ENCODE results near the gene RWDD3. TPM values are rescaled to one million over a fixed set of nuclear protein-coding genes. Genes with fewer than 3 reads are reported as not detected.

Gene RWDD3
- total and polyA plus RNA-seq, 2 of the 13 experiments (the other 11 are each of a cell fraction or from before 2014, with no cell fraction given): 18.3 to 21.2 TPM

DNA sequence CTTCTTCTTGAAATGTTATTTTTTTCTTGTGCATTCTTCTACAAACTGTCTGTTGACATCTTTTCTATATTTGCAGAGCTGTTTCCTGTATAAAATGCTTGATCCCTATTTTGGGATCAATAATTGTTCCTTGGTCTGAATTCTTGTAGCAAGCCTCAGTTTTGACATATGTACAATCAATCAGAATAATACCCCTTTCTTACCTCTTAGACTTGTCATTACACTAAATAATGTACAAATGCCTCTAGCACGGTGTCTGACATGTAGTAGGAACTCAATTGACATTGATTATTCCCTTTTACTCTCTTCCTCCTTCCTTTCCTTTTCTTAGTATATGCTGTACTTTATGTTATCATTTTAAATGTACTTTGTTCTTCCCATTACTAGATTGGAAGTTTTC is 25.2 kb downstream of the RWDD3 start:
- H3K4me3 ChIP-seq (replicated peaks in 1 of 3; ENCODE audit: insufficient read depth in 1 of 3, low read depth in 2 of 3, low read length in 3 of 3): no peak overlapping the region
- no peak overlapping the region for H3K27ac ChIP-seq (ENCODE audit: extremely low read length, insufficient read depth, low read length)
- H3K79me2 ChIP-seq (ENCODE audit: insufficient read depth, low read length): no peaks in the 10 kb centered on the region
- no peak for DNase-seq (ENCODE audit: low spot score)
- no peaks in the 10 kb centered on the region for H3K27me3 ChIP-seq (ENCODE audit: control insufficient read depth in 1 of 2, insufficient read depth in 2 of 2, low read length in 2 of 2)
- intact Hi-C loops (cut with micrococcal nuclease; ENCODE audit: unreplicated experiment): no loop called here
- POLR2A ChIA-PET: no interaction called here
- no peak for ATAC-seq
- no peak overlapping the region for H2AFZ ChIP-seq (ENCODE audit: low read length)
- in situ Hi-C loops (cut with HindIII; ENCODE audit: extremely low pct_ligation_motif_present, low pct_unique_long_range_greater_than_20kb): no loop called here
- TF ChIP-seq RXRA (CRISPR knock-in tag; IDR thresholded peaks at IDR 0.05) (no peak), ZNF24 (IDR thresholded peaks at IDR 0.05) (no peak), ELF1 (CRISPR knock-in tag; IDR thresholded peaks at IDR 0.05) (no peak), ZSCAN21 (CRISPR knock-in tag; IDR thresholded peaks at IDR 0.05; ENCODE audit: borderline replicate concordance) (no peak)
- BruUV-seq (replicated peaks): no TSS peak
- H3K9me3 ChIP-seq (ENCODE audit: low read length): no peaks in the 10 kb centered on the region
- FAIRE-seq: no peak
- no peaks in the 10 kb centered on the region for H4K20me1 ChIP-seq (ENCODE audit: insufficient read depth, low read length)
- WGBS (ENCODE audit: low lambda C conversion rate): 0% methylated on average over 1 of the region's 1 CpG
- no peaks in the 10 kb centered on the region for H3K36me3 ChIP-seq (replicated peaks in 1 of 2; ENCODE audit: control insufficient read depth in 1 of 2, insufficient read depth in 2 of 2, low read length in 2 of 2)
- peaks cover 11% of the 10 kb centered on the region for H3K4me1 ChIP-seq (ENCODE audit: insufficient read depth, low read length)
- no peak overlapping the region for H3K9ac ChIP-seq (ENCODE audit: insufficient read depth, low read depth, low read length)
- CTCF ChIA-PET (ENCODE audit: low intra/inter-chr PET ratio, low total read pairs): no interaction called here
- no peak overlapping the region for H3K4me2 ChIP-seq (ENCODE audit: low read depth, low read length)

DNA sequence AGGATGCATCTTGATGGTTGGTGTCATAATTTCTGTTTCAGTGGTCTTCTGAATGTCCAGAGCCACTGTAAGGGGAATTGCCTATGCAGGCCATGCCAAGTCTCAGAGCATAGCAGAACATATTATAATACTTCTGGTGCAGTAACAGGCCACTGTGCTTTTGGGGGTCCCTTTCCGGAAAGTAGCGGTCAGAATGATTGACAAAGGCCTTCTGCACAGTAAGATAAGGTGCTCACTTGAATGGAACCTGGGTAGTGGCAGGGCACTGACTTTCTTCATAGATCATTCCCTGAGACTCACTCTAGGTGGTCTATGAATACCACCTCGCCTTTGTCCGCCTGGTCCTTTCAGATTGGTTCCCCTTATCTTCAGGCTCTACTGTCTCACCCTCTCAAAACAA is 28.9 kb downstream of the RWDD3 start:
- CTCF ChIA-PET (ENCODE audit: low intra/inter-chr PET ratio, low total read pairs): no interaction called here
- H3K4me1 ChIP-seq (ENCODE audit: insufficient read depth, low read length): peaks cover 3% of the 10 kb centered on the region
- DNase-seq (ENCODE audit: low spot score): no peak
- no peak overlapping the region for H3K4me2 ChIP-seq (ENCODE audit: low read depth, low read length)
- H3K27ac ChIP-seq (ENCODE audit: extremely low read length, insufficient read depth, low read length): no peak overlapping the region
- no peak overlapping the region for H3K4me3 ChIP-seq (replicated peaks in 1 of 3; ENCODE audit: insufficient read depth in 1 of 3, low read depth in 2 of 3, low read length in 3 of 3)
- no peaks in the 10 kb centered on the region for H4K20me1 ChIP-seq (ENCODE audit: insufficient read depth, low read length)
- in situ Hi-C loops (cut with HindIII; ENCODE audit: extremely low pct_ligation_motif_present, low pct_unique_long_range_greater_than_20kb) (no loop called here), intact Hi-C loops (cut with micrococcal nuclease; ENCODE audit: unreplicated experiment) (no loop called here)
- WGBS (ENCODE audit: low lambda C conversion rate): 59% methylated on average over 2 of the region's 4 CpGs
- no peaks in the 10 kb centered on the region for H3K9me3 ChIP-seq (ENCODE audit: low read length)
- H2AFZ ChIP-seq (ENCODE audit: low read length): no peak overlapping the region
- H3K9ac ChIP-seq (ENCODE audit: insufficient read depth, low read depth, low read length): no peak overlapping the region
- H3K36me3 ChIP-seq (replicated peaks in 1 of 2; ENCODE audit: control insufficient read depth in 1 of 2, insufficient read depth in 2 of 2, low read length in 2 of 2): no peaks in the 10 kb centered on the region
- POLR2A ChIA-PET: no interaction called here
- FAIRE-seq: no peak
- no peak for ATAC-seq
- no TSS peak for BruUV-seq (replicated peaks)
- no peaks in the 10 kb centered on the region for H3K27me3 ChIP-seq (ENCODE audit: control insufficient read depth in 1 of 2, insufficient read depth in 2 of 2, low read length in 2 of 2)
- H3K79me2 ChIP-seq (ENCODE audit: insufficient read depth, low read length): no peaks in the 10 kb centered on the region
- TF ChIP-seq SCMH1 (CRISPR knock-in tag; IDR thresholded peaks at IDR 0.05; ENCODE audit: borderline replicate concordance) (no peak), RAD21 (CRISPR knock-in tag; IDR thresholded peaks at IDR 0.05) (no peak), ZNF772 (CRISPR knock-in tag; IDR thresholded peaks at IDR 0.05) (no peak), ZNF251 (CRISPR knock-in tag; IDR thresholded peaks at IDR 0.05) (no peak), ZNF510 (CRISPR knock-in tag; IDR thresholded peaks at IDR 0.05; ENCODE audit: low read depth) (no peak), ZFAT (CRISPR knock-in tag; conservative IDR thresholded peaks at IDR 0.05) (no peak)
- TF ChIP-seq, protein P1, sequence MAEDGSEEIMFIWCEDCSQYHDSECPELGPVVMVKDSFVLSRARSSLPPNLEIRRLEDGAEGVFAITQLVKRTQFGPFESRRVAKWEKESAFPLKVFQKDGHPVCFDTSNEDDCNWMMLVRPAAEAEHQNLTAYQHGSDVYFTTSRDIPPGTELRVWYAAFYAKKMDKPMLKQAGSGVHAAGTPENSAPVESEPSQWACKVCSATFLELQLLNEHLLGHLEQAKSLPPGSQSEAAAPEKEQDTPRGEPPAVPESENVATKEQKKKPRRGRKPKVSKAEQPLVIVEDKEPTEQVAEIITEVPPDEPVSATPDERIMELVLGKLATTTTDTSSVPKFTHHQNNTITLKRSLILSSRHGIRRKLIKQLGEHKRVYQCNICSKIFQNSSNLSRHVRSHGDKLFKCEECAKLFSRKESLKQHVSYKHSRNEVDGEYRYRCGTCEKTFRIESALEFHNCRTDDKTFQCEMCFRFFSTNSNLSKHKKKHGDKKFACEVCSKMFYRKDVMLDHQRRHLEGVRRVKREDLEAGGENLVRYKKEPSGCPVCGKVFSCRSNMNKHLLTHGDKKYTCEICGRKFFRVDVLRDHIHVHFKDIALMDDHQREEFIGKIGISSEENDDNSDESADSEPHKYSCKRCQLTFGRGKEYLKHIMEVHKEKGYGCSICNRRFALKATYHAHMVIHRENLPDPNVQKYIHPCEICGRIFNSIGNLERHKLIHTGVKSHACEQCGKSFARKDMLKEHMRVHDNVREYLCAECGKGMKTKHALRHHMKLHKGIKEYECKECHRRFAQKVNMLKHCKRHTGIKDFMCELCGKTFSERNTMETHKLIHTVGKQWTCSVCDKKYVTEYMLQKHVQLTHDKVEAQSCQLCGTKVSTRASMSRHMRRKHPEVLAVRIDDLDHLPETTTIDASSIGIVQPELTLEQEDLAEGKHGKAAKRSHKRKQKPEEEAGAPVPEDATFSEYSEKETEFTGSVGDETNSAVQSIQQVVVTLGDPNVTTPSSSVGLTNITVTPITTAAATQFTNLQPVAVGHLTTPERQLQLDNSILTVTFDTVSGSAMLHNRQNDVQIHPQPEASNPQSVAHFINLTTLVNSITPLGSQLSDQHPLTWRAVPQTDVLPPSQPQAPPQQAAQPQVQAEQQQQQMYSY (CRISPR knock-in tag; IDR thresholded peaks at IDR 0.05): no peak
- TF ChIP-seq, protein P2, sequence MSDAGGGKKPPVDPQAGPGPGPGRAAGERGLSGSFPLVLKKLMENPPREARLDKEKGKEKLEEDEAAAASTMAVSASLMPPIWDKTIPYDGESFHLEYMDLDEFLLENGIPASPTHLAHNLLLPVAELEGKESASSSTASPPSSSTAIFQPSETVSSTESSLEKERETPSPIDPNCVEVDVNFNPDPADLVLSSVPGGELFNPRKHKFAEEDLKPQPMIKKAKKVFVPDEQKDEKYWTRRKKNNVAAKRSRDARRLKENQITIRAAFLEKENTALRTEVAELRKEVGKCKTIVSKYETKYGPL (CRISPR knock-in tag; IDR thresholded peaks at IDR 0.05): no peak
- TF ChIP-seq, protein P3, sequence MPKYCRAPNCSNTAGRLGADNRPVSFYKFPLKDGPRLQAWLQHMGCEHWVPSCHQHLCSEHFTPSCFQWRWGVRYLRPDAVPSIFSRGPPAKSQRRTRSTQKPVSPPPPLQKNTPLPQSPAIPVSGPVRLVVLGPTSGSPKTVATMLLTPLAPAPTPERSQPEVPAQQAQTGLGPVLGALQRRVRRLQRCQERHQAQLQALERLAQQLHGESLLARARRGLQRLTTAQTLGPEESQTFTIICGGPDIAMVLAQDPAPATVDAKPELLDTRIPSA (CRISPR knock-in tag; IDR thresholded peaks at IDR 0.05; ENCODE audit: borderline replicate concordance): no peak

All from HepG2 (cell line).